HTERT RPE-1 (cell line): Measurements from ENCODE around the gene PRDM15.

Experiments used
- in situ Hi-C: fragments of 300-500 bp; cut with MboI; formaldehyde crosslinking; loops from 4 replicates; pipeline ENCODE4 v1.14.3; 2020; ENCODE audit warnings: low sequenced_read_pairs

The PRDM15 gene

GRCh38 chr21:41864311-41865001, 14.7 kb downstream of the PRDM15 start:
- in situ Hi-C loops = no loop called here

GRCh38 chr21:41863439-41863740, 15.8 kb downstream of the PRDM15 start:
- in situ Hi-C loops = no loop called here

GRCh38 chr21:41861987-41862386, 17.2 kb downstream of the PRDM15 start:
- in situ Hi-C loops = no loop called here

- in situ Hi-C loops = no loop called here
Observed at GRCh38 chr21:41861255-41861654, 17.9 kb downstream of the PRDM15 start.

- in situ Hi-C loops = no loop called here
Observed at GRCh38 chr21:41859297-41859980, 19.7 kb downstream of the PRDM15 start.

- in situ Hi-C loops = no loop called here
Observed at GRCh38 chr21:41858466-41859296, 20.5 kb downstream of the PRDM15 start.

- in situ Hi-C loops = no loop called here
Observed at GRCh38 chr21:41857771-41858300, 21.3 kb downstream of the PRDM15 start.

- in situ Hi-C loops = no loop called here
Observed at GRCh38 chr21:41856572-41856971, 22.6 kb downstream of the PRDM15 start.

GRCh38 chr21:41854426-41854995, 24.6 kb downstream of the PRDM15 start:
- in situ Hi-C loops = no loop called here

- in situ Hi-C loops = no loop called here
Observed at GRCh38 chr21:41852929-41853320, 26.2 kb downstream of the PRDM15 start.

- in situ Hi-C loops = no loop called here
Observed at GRCh38 chr21:41852151-41852928, 26.8 kb downstream of the PRDM15 start.

- in situ Hi-C loops = no loop called here
Observed at GRCh38 chr21:41851090-41851790, 27.9 kb downstream of the PRDM15 start.

GRCh38 chr21:41850085-41850484, 29.1 kb downstream of the PRDM15 start:
- in situ Hi-C loops = no loop called here

GRCh38 chr21:41848958-41849580, 30.1 kb downstream of the PRDM15 start:
- in situ Hi-C loops = no loop called here

GRCh38 chr21:41848533-41848932, 30.6 kb downstream of the PRDM15 start:
- in situ Hi-C loops = no loop called here

- in situ Hi-C loops = no loop called here
Observed at GRCh38 chr21:41847066-41847804, 31.9 kb downstream of the PRDM15 start.

- in situ Hi-C loops = no loop called here
Observed at GRCh38 chr21:41846536-41846935, 32.6 kb downstream of the PRDM15 start.

- in situ Hi-C loops = no loop called here
Observed at GRCh38 chr21:41846033-41846317, 33.2 kb downstream of the PRDM15 start.
